ENCODE results near the gene ABI1.

ABI1 gene

GRCh38 chr10:26890956-26891355 is 30.2 kb upstream of the ABI1 start:
- TF ChIP-seq TEAD4 (IDR thresholded peaks at IDR 0.05) (no peak), RAD21 (IDR thresholded peaks at IDR 0.05; ENCODE audit: low read depth) (peak; percentile 87)

- TF ChIP-seq REST (IDR thresholded peaks at IDR 0.05; ENCODE audit: low read depth) (no peak), TEAD4 (IDR thresholded peaks at IDR 0.05) (no peak), EGR1 (IDR thresholded peaks at IDR 0.05) (no peak), TAF1 (IDR thresholded peaks at IDR 0.05; ENCODE audit: low read depth) (no peak), NFIC (IDR thresholded peaks at IDR 0.05) (no peak), CEBPB (IDR thresholded peaks at IDR 0.05) (no peak), FOXM1 (IDR thresholded peaks at IDR 0.05; ENCODE audit: borderline replicate concordance, low read depth) (no peak), CREB1 (IDR thresholded peaks at IDR 0.05; ENCODE audit: low read depth) (no peak), RAD21 (IDR thresholded peaks at IDR 0.05; ENCODE audit: low read depth) (no peak), MAX (IDR thresholded peaks at IDR 0.05) (no peak), YY1 (IDR thresholded peaks at IDR 0.05; ENCODE audit: low read depth) (no peak), USF1 (IDR thresholded peaks at IDR 0.05) (no peak), EP300 (IDR thresholded peaks at IDR 0.05; ENCODE audit: borderline replicate concordance) (no peak)
These were observed 27.0 kb upstream of the ABI1 start for GRCh38 chr10:26887611-26888215.

GRCh38 chr10:26881600-26882331 is 21.0 kb upstream of the ABI1 start:
- TF ChIP-seq TAF1 (IDR thresholded peaks at IDR 0.05; ENCODE audit: low read depth) (no peak), RAD21 (IDR thresholded peaks at IDR 0.05; ENCODE audit: low read depth) (peak; percentile 92), EP300 (IDR thresholded peaks at IDR 0.05; ENCODE audit: borderline replicate concordance) (no peak)

- TF ChIP-seq NFIC (IDR thresholded peaks at IDR 0.05) (no peak), RAD21 (IDR thresholded peaks at IDR 0.05; ENCODE audit: low read depth) (no peak), MAX (IDR thresholded peaks at IDR 0.05) (no peak), REST (IDR thresholded peaks at IDR 0.05; ENCODE audit: low read depth) (no peak), TEAD4 (IDR thresholded peaks at IDR 0.05) (no peak), EGR1 (IDR thresholded peaks at IDR 0.05) (no peak), USF1 (IDR thresholded peaks at IDR 0.05) (no peak; the same call in 1 of the 2 replicates), ZBTB7A (IDR thresholded peaks at IDR 0.05; ENCODE audit: low read depth) (no peak), FOXM1 (IDR thresholded peaks at IDR 0.05; ENCODE audit: borderline replicate concordance, low read depth) (no peak), CEBPB (IDR thresholded peaks at IDR 0.05) (no peak), CREB1 (IDR thresholded peaks at IDR 0.05; ENCODE audit: low read depth) (no peak), YY1 (IDR thresholded peaks at IDR 0.05; ENCODE audit: low read depth) (no peak), TAF1 (IDR thresholded peaks at IDR 0.05; ENCODE audit: low read depth) (no peak), TCF12 (IDR thresholded peaks at IDR 0.05; ENCODE audit: low read depth) (no peak), EP300 (IDR thresholded peaks at IDR 0.05; ENCODE audit: borderline replicate concordance) (no peak)
These were observed 19.0 kb upstream of the ABI1 start for GRCh38 chr10:26879744-26880143.

- TF ChIP-seq FOXM1 (IDR thresholded peaks at IDR 0.05; ENCODE audit: borderline replicate concordance, low read depth): no peak
- no peak for TF ChIP-seq TCF12 (IDR thresholded peaks at IDR 0.05; ENCODE audit: low read depth)
These were observed 10.0 kb upstream of the ABI1 start for GRCh38 chr10:26870766-26871165.

- no peak for TF ChIP-seq TAF1 (IDR thresholded peaks at IDR 0.05; ENCODE audit: low read depth)
- TF ChIP-seq CREB1 (IDR thresholded peaks at IDR 0.05; ENCODE audit: low read depth): no peak
- no peak for TF ChIP-seq TCF12 (IDR thresholded peaks at IDR 0.05; ENCODE audit: low read depth)
- TF ChIP-seq CEBPB (IDR thresholded peaks at IDR 0.05): peak; percentile 81
- no peak for TF ChIP-seq EP300 (IDR thresholded peaks at IDR 0.05; ENCODE audit: borderline replicate concordance)
These were observed 8.8 kb upstream of the ABI1 start for GRCh38 chr10:26869528-26869927.
